K562 (cell line): Measurements from ENCODE around the gene WNT6. TPM values are rescaled to one million over a fixed set of nuclear protein-coding genes. Genes with fewer than 3 reads are reported as not detected.

Experiments
- ATF7 ChIP-seq: fragments of 450-650 bp; IDR thresholded peaks from 2 replicates; pipeline ENCODE4 v1.7.1; 2014; ENCODE audit warnings: mild to moderate bottlenecking, moderate library complexity
- FOS ChIP-seq: IDR thresholded peaks from 3 replicates; pipeline ENCODE4 v1.6.1; 2011; ENCODE audit not compliant: insufficient read length; ENCODE audit errors: extremely low read depth
- KLF1 ChIP-seq: fragments of 450-650 bp; IDR thresholded peaks from 2 replicates; pipeline ENCODE4 v1.6.1; 2016; ENCODE audit warnings: missing genetic modification characterization, missing compliant biosample characterization
- KLF13 ChIP-seq: fragments of 450-650 bp; IDR thresholded peaks from 2 replicates; pipeline ENCODE4 v1.6.1; 2016; ENCODE audit warnings: missing genetic modification characterization, low read depth, mild to moderate bottlenecking, missing compliant biosample characterization, moderate library complexity, borderline replicate concordance
- MAZ ChIP-seq, 2 experiments: fragments of 450-650 bp in 1 of 2; sonication (generic) in 1 of 2; formaldehyde crosslinking; IDR thresholded peaks in 1 of 2; conservative IDR thresholded peaks in 1 of 2; 2 replicates each; pipeline versions ENCODE4 v1.4.0 to v1.5.0; 2020; ENCODE audit warnings: mild to moderate bottlenecking in 1 of 2, missing genetic modification reagents in 1 of 2
- MXI1 ChIP-seq: IDR thresholded peaks from 2 replicates; pipeline ENCODE4 v1.6.1; 2011; ENCODE audit warnings: low read depth, mild to moderate bottlenecking, improper control_type of control experiment, low read length
- MYNN ChIP-seq, 2 experiments: sonication (generic); formaldehyde crosslinking in 1 of 2; IDR thresholded peaks; 2 replicates each; pipeline versions ENCODE4 v1.5.0 to v1.6.1; 2016 to 2020; ENCODE audit warnings: antibody characterized with exemption in 1 of 2, missing genetic modification reagents in 1 of 2
- RAD21 ChIP-seq, 2 experiments: fragments of 250-450 bp in 1 of 2; fragments of 450-650 bp in 1 of 2; sonication (Bioruptor Pico) in 1 of 2; formaldehyde crosslinking in 1 of 2; IDR thresholded peaks in 1 of 2; conservative IDR thresholded peaks in 1 of 2; 2 replicates each; pipeline versions ENCODE4 v1.4.0 to v1.8.0; 2020 to 2022; ENCODE audit warnings: mild to moderate bottlenecking in 2 of 2, moderate library complexity in 1 of 2
- RNF219 ChIP-seq: fragments of 250-450 bp; sonication (Bioruptor Pico); IDR thresholded peaks from 2 replicates; pipeline ENCODE4 v1.5.0; 2022; ENCODE audit warnings: mild to moderate bottlenecking
- SAFB2 ChIP-seq: fragments of 200-400 bp; formaldehyde crosslinking; IDR thresholded peaks from 2 replicates; pipeline ENCODE4 v1.6.1; 2018; ENCODE audit warnings: borderline replicate concordance, low read length, low read depth, moderate library complexity; ENCODE audit not compliant: severe bottlenecking
- ZBTB7A ChIP-seq: IDR thresholded peaks from 2 replicates; pipeline ENCODE4 v1.6.1; 2011; ENCODE audit warnings: low read depth, mild to moderate bottlenecking, low read length, moderate library complexity, borderline replicate concordance; ENCODE audit not compliant: control insufficient read depth
- polyA plus RNA-seq, 8 experiments: library from polyadenylated mRNA; depleted of rRNA in 4 of 8; stranded (reverse) in 5 of 8; unstranded in 3 of 8; fragments of >200 nt; fragmentation: Nextera tagmentation in 2 of 8; fragmentation: Illumina TruSeq in 1 of 8; extraction: Ambion mirVana in 2 of 8; extraction: Trizol in 1 of 8; gene quantifications; 2 replicates each; pipeline versions ENCODE4 v1.2.1 to v1.2.3, GENCODE V29; 2011 to 2014; ENCODE audit warnings: inconsistent platforms in 1 of 8, missing spikeins in 1 of 8
- total RNA-seq, 7 experiments: library from RNA; depleted of rRNA in 6 of 7; stranded (reverse); fragments of >200 nt in 6 of 7; fragmentation: Illumina TruSeq in 2 of 7; extraction: Trizol in 2 of 7; gene quantifications; 2 replicates each; pipeline versions ENCODE4 v1.2.1 to v1.2.3, GENCODE V29; 2011 to 2021; ENCODE audit warnings: low replicate concordance in 1 of 7
- TF ChIP-seq, protein P1 (sequence below), 3 experiments: IDR thresholded peaks in 2 of 3; conservative IDR thresholded peaks in 1 of 3; 2 replicates each; pipeline ENCODE4 v1.5.1; 2011 to 2012; ENCODE audit warnings: low read length in 3 of 3, mild to moderate bottlenecking in 3 of 3, control low read depth in 2 of 3, improper control_type of control experiment in 1 of 3, inconsistent platforms in 1 of 3, low read depth in 1 of 3, mixed read lengths in 1 of 3, moderate library complexity in 1 of 3; ENCODE audit not compliant: insufficient read depth in 2 of 3

The WNT6 gene
- total and polyA plus RNA-seq, 9 of the 15 experiments (the other 6 are each of a cell fraction or from before 2014, with no cell fraction given), result not detected

- TF ChIP-seq FOS (no peak), ATF7 (peak; percentile 26; the same call in 1 of the 2 replicates), SAFB2 (no peak), MAZ (CRISPR knock-in tag; conservative IDR thresholded peaks at IDR 0.05 in 1 of 2, IDR thresholded peaks at IDR 0.05 in 1 of 2) (peak in 1 of 2 experiments; percentile 35; a peak in 1 of 4 replicates), KLF1 (tag) (no peak), MYNN (IDR thresholded peaks at IDR 0.05) (no peak), MYNN (CRISPR knock-in tag; IDR thresholded peaks at IDR 0.05) (no peak), ZBTB7A (peak; percentile 63; the same call in 1 of the 2 replicates), RNF219 (CRISPR knock-in tag) (no peak), MXI1 (no peak), KLF13 (tag) (peak; percentile 81; the same call in 1 of the 2 replicates), RAD21 (CRISPR knock-in tag; conservative IDR thresholded peaks at IDR 0.05 in 1 of 2, IDR thresholded peaks at IDR 0.05 in 1 of 2) (peak; percentile 53 to 78)
- TF ChIP-seq, protein P1, sequence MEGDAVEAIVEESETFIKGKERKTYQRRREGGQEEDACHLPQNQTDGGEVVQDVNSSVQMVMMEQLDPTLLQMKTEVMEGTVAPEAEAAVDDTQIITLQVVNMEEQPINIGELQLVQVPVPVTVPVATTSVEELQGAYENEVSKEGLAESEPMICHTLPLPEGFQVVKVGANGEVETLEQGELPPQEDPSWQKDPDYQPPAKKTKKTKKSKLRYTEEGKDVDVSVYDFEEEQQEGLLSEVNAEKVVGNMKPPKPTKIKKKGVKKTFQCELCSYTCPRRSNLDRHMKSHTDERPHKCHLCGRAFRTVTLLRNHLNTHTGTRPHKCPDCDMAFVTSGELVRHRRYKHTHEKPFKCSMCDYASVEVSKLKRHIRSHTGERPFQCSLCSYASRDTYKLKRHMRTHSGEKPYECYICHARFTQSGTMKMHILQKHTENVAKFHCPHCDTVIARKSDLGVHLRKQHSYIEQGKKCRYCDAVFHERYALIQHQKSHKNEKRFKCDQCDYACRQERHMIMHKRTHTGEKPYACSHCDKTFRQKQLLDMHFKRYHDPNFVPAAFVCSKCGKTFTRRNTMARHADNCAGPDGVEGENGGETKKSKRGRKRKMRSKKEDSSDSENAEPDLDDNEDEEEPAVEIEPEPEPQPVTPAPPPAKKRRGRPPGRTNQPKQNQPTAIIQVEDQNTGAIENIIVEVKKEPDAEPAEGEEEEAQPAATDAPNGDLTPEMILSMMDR (IDR thresholded peaks at IDR 0.05 in 2 of 3, conservative IDR thresholded peaks at IDR 0.05 in 1 of 3; ENCODE audit: insufficient read depth in 2 of 3, low read depth in 1 of 3, low read length in 3 of 3), result peak; percentile 74 to 85 (median 77)
Observed at GRCh38 chr2:218898109-218898878, 38.7 kb downstream of the WNT6 start (continued).
